GM12878 (cell line): ENCODE data around the gene CA10. TPM values are rescaled to one million over a fixed set of nuclear protein-coding genes. Genes with fewer than 3 reads are reported as not detected.

Experiments used
- ATAC-seq: fragments of 200-7000 bp; cut with Tn5 transposase; 3 replicates; pipeline ENCODE4 v1.9.1; 2020; ENCODE audit warnings: mild to moderate bottlenecking, moderate library complexity
- BruUV-seq: library from RNA; stranded (reverse); fragments of 400-500 nt; replicated peaks from 2 replicates; lab custom pipeline; 2021; lab: Mats Ljungman, UMichigan
- CTCF ChIA-PET: fragments of 300-600 bp; sonication (Branson Sonifier 250); formaldehyde crosslinking; extraction: SDS; loops from one replicate; lab custom pipeline; 2021; ENCODE audit warnings: inconsistent platforms; lab: Yijun Ruan, JAX
- POLR2A ChIA-PET: fragments of 350-600 bp; formaldehyde crosslinking; extraction: SDS; loops from one replicate; lab custom pipeline; 2021; ENCODE audit warnings: inconsistent platforms; lab: Charles Lee
- RAD21 ChIA-PET: fragments of 300-600 bp; sonication (Branson Sonifier 250); formaldehyde crosslinking; loops from one replicate; lab custom pipeline; 2023; ENCODE audit warnings: antibody characterized with exemption; ENCODE audit not compliant: unreplicated experiment; lab: Charles Lee
- SMC1A ChIA-PET: fragments of 300-600 bp; sonication (Branson Sonifier 250); formaldehyde crosslinking; loops from one replicate; lab custom pipeline; 2023; ENCODE audit not compliant: unreplicated experiment, uncharacterized antibody; lab: Charles Lee
- DNase-seq: peaks from one replicate; pipeline ENCODE4 v3.0.0-alpha.2; 2011; ENCODE audit warnings: low read depth, low spot score
- FAIRE-seq: peaks from 3 replicates; lab custom pipeline; 2011; peaks lifted over from hg19 to GRCh38; lab: Jason Lieb, UNC
- H2AFZ ChIP-seq: 2 replicates; pipeline ENCODE4 v1.6.0; 2011; ENCODE audit warnings: low read depth, low read length, control low read depth; ENCODE audit not compliant: control insufficient read depth
- H3K27ac ChIP-seq: 2 replicates; pipeline ENCODE4 v1.5.1; 2011; ENCODE audit warnings: control low read depth; ENCODE audit not compliant: control insufficient read depth, insufficient read depth
- H3K27me3 ChIP-seq, 2 experiments: replicated peaks in 1 of 2; 2 replicates each; pipeline versions ENCODE4 v1.6.0 to v1.6.1; 2011; ENCODE audit warnings: low read length in 1 of 2; ENCODE audit not compliant: control insufficient read depth in 2 of 2, insufficient read depth in 2 of 2
- H3K36me3 ChIP-seq, 2 experiments: 2 replicates each; pipeline ENCODE4 v1.5.1; 2011; ENCODE audit warnings: low read length in 1 of 2; ENCODE audit not compliant: control insufficient read depth in 2 of 2, insufficient read depth in 2 of 2
- H3K4me1 ChIP-seq: 2 replicates; pipeline ENCODE4 v1.6.1; 2011; ENCODE audit warnings: mild to moderate bottlenecking, low read length, moderate library complexity, mixed read lengths; ENCODE audit not compliant: control insufficient read depth, insufficient read depth
- H3K4me2 ChIP-seq: 2 replicates; pipeline ENCODE4 v1.6.0; 2011; ENCODE audit warnings: control low read depth; ENCODE audit not compliant: control insufficient read depth, insufficient read depth
- H3K4me3 ChIP-seq: fragments of 200-600 bp; sonication (generic); 2 replicates; pipeline ENCODE4 v1.5.1; 2016
- H3K79me2 ChIP-seq: 2 replicates; pipeline ENCODE4 v1.6.0; 2011; ENCODE audit warnings: low read length; ENCODE audit not compliant: control insufficient read depth, insufficient read depth
- H3K9ac ChIP-seq: 2 replicates; pipeline ENCODE4 v1.8.0; 2011; ENCODE audit warnings: low read length, control low read depth, mixed read lengths; ENCODE audit not compliant: control insufficient read depth, insufficient read depth
- H3K9me3 ChIP-seq: replicated peaks from 3 replicates; pipeline ENCODE4 v1.5.1; 2011; ENCODE audit warnings: mild to moderate bottlenecking, low read length; ENCODE audit not compliant: control insufficient read depth, insufficient read depth
- H4K20me1 ChIP-seq: 2 replicates; pipeline ENCODE4 v1.6.0; 2011; ENCODE audit not compliant: control insufficient read depth, insufficient read depth
- CREM ChIP-seq: IDR thresholded peaks from 2 replicates; pipeline ENCODE4 v1.6.1; 2014; ENCODE audit warnings: antibody characterized with exemption, low read depth
- KAT2A ChIP-seq: conservative IDR thresholded peaks from 2 replicates; pipeline ENCODE4 v1.6.1; 2011; ENCODE audit warnings: low read depth, low read length; ENCODE audit not compliant: control insufficient read depth
- MEF2A ChIP-seq: IDR thresholded peaks from 2 replicates; pipeline ENCODE4 v1.6.1; 2011; ENCODE audit warnings: low read depth, mild to moderate bottlenecking, low read length, moderate library complexity; ENCODE audit not compliant: insufficient read depth
- NR2C1 ChIP-seq: fragments of 450-650 bp; IDR thresholded peaks from 2 replicates; pipeline ENCODE4 v1.6.1; 2017; ENCODE audit warnings: antibody characterized with exemption, mild to moderate bottlenecking, moderate library complexity
- NRF1 ChIP-seq: conservative IDR thresholded peaks from 2 replicates; pipeline ENCODE4 v1.6.1; 2011; ENCODE audit warnings: mild to moderate bottlenecking, low read depth, low read length, improper control_type of control experiment
- PAX5 ChIP-seq: IDR thresholded peaks from 2 replicates; pipeline ENCODE4 v1.6.1; 2011; ENCODE audit warnings: low read depth, low read length, borderline replicate concordance
- POLR2AphosphoS2 ChIP-seq: IDR thresholded peaks from 2 replicates; pipeline ENCODE4 v1.6.1; 2011; ENCODE audit warnings: low read depth, mild to moderate bottlenecking, low read length, improper control_type of control experiment, moderate library complexity
- POLR2AphosphoS5 ChIP-seq: IDR thresholded peaks from 2 replicates; pipeline ENCODE4 v1.6.1; 2011; ENCODE audit warnings: mild to moderate bottlenecking, low read length, inconsistent platforms
- RELB ChIP-seq: fragments of 450-650 bp; IDR thresholded peaks from 2 replicates; pipeline ENCODE4 v1.6.1; 2017; ENCODE audit warnings: low read depth, mild to moderate bottlenecking, moderate library complexity
- SMAD1 ChIP-seq: fragments of 450-650 bp; IDR thresholded peaks from 2 replicates; pipeline ENCODE4 v1.6.1; 2018; ENCODE audit warnings: mild to moderate bottlenecking, low read depth; ENCODE audit not compliant: partially characterized antibody
- SPI1 ChIP-seq: IDR thresholded peaks from 2 replicates; pipeline ENCODE4 v1.6.1; 2011; ENCODE audit warnings: low read depth, mild to moderate bottlenecking, low read length, moderate library complexity, borderline replicate concordance; ENCODE audit not compliant: insufficient read depth
- TARDBP ChIP-seq: IDR thresholded peaks from 2 replicates; pipeline ENCODE4 v1.6.1; 2016; ENCODE audit warnings: borderline replicate concordance
- YY1 ChIP-seq: IDR thresholded peaks from 2 replicates; pipeline ENCODE4 v1.6.1; 2011; ENCODE audit warnings: low read depth, mild to moderate bottlenecking, low read length
- ZNF592 ChIP-seq: fragments of 450-650 bp; IDR thresholded peaks from 2 replicates; pipeline ENCODE4 v1.6.1; 2017; ENCODE audit warnings: mild to moderate bottlenecking, moderate library complexity
- ZZZ3 ChIP-seq: IDR thresholded peaks from 2 replicates; pipeline ENCODE4 v1.6.1; 2011; ENCODE audit warnings: low read depth; ENCODE audit not compliant: control insufficient read depth, insufficient read length
- WGBS: methylation state at CpG from one replicate; pipeline ENCODE4 v1.1.6; 2016; ENCODE audit warnings: low lambda C conversion rate; ENCODE audit not compliant: insufficient replicate concordance, insufficient coverage; ENCODE audit errors: missing lambda C conversion rate; 5-methylcytosine and 5-hydroxymethylcytosine counted together
- in situ Hi-C: fragments of 300-500 bp; cut with MboI; formaldehyde crosslinking; loops from 9 replicates; pipeline ENCODE4 v1.14.3; 2018; ENCODE audit warnings: mixed read lengths
- intact Hi-C: fragments of 100-400 bp; cut with micrococcal nuclease; formaldehyde crosslinking; loops from one replicate; pipeline ENCODE4 v1.14.2; 2022; ENCODE audit not compliant: unreplicated experiment
- polyA plus RNA-seq, 11 experiments: library from polyadenylated mRNA; depleted of rRNA in 4 of 11; unstranded in 6 of 11; stranded (reverse) in 5 of 11; fragments of >200 nt; fragmentation: Nextera tagmentation in 4 of 11; fragmentation: Illumina TruSeq in 1 of 11; extraction: Ambion mirVana in 4 of 11; extraction: Trizol in 1 of 11; gene quantifications; 1 replicate in 1 of 11; 2 replicates in 10 of 11; pipeline versions ENCODE4 v1.2.1 to v1.2.3, GENCODE V29; 2011 to 2016; ENCODE audit warnings: inconsistent platforms in 2 of 11, missing spikeins in 2 of 11, low read depth in 1 of 11
- total RNA-seq, 4 experiments: library from RNA; depleted of rRNA in 3 of 4; stranded (reverse); fragments of >200 nt in 3 of 4; fragmentation: Illumina TruSeq in 1 of 4; extraction: Trizol in 1 of 4; gene quantifications; 2 replicates each; pipeline versions ENCODE4 v1.2.1 to v1.2.3, GENCODE V29; 2013 to 2021
- TF ChIP-seq, protein P1 (sequence below): fragments of 450-650 bp; IDR thresholded peaks from 2 replicates; pipeline ENCODE4 v1.6.1; 2016; ENCODE audit warnings: mild to moderate bottlenecking
- TF ChIP-seq, protein P2 (sequence below): fragments of 450-650 bp; conservative IDR thresholded peaks from 2 replicates; pipeline ENCODE4 v1.6.1; 2017; ENCODE audit warnings: mild to moderate bottlenecking, moderate library complexity

Gene CA10
- total and polyA plus RNA-seq, 10 of the 15 experiments (the other 5 are each of a cell fraction or from before 2014, with no cell fraction given) = not detected

DNA sequence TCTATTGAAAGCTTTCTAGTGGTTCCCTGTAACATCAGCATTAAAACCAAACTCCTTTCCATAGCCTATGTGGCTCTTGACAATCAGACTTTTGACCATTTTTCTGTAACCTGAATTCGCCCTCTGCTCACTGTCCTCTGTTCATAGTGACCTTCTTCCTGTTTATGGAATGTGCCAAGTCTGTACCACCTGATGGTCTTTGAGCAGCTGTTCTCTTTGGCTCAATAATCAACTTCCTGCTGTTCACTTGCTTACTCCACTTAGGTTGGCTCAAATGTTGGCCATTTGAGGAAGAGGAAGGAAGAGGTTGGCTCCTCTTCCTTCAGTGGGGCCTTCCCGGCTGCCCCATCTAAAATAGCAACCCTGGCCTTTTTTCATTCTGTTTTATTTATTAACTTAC is 251.5 kb downstream of the CA10 start:
- no TSS peak for BruUV-seq
- in situ Hi-C loops = no loop called here
- intact Hi-C loops = no loop called here
- Histone ChIP-seq H3K4me1 (no peaks in the 10 kb centered on the region), H3K27ac (no peak overlapping the region), H3K79me2 (no peaks in the 10 kb centered on the region), H3K9ac (no peak overlapping the region), H4K20me1 (no peaks in the 10 kb centered on the region), H3K4me3 (no peak overlapping the region), H3K9me3 (no peaks in the 10 kb centered on the region), H3K27me3 (no peaks in the 10 kb centered on the region), H3K36me3 (no peaks in the 10 kb centered on the region), H3K4me2 (no peak overlapping the region), H2AFZ (no peak overlapping the region)
- ChIA-PET POLR2A (no interaction called here), SMC1A (no interaction called here), CTCF (no interaction called here), RAD21 (no interaction called here)
- no peak for DNase-seq
- WGBS = 0% methylated on average over 2 of the region's 2 CpGs
- FAIRE-seq = no peak
- ATAC-seq = no peak
- TF ChIP-seq NR2C1 (no peak), POLR2AphosphoS2 (no peak), ZNF592 (no peak), KAT2A (no peak), PAX5 (no peak), TARDBP (no peak), YY1 (no peak), SMAD1 (no peak), CREM (no peak), ZZZ3 (no peak), NRF1 (no peak), RELB (no peak), MEF2A (no peak), SPI1 (no peak), POLR2AphosphoS5 (no peak)
- TF ChIP-seq, protein P1, sequence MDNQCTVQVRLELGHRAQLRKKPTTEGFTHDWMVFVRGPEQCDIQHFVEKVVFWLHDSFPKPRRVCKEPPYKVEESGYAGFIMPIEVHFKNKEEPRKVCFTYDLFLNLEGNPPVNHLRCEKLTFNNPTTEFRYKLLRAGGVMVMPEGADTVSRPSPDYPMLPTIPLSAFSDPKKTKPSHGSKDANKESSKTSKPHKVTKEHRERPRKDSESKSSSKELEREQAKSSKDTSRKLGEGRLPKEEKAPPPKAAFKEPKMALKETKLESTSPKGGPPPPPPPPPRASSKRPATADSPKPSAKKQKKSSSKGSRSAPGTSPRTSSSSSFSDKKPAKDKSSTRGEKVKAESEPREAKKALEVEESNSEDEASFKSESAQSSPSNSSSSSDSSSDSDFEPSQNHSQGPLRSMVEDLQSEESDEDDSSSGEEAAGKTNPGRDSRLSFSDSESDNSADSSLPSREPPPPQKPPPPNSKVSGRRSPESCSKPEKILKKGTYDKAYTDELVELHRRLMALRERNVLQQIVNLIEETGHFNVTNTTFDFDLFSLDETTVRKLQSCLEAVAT = no peak
- TF ChIP-seq, protein P2, sequence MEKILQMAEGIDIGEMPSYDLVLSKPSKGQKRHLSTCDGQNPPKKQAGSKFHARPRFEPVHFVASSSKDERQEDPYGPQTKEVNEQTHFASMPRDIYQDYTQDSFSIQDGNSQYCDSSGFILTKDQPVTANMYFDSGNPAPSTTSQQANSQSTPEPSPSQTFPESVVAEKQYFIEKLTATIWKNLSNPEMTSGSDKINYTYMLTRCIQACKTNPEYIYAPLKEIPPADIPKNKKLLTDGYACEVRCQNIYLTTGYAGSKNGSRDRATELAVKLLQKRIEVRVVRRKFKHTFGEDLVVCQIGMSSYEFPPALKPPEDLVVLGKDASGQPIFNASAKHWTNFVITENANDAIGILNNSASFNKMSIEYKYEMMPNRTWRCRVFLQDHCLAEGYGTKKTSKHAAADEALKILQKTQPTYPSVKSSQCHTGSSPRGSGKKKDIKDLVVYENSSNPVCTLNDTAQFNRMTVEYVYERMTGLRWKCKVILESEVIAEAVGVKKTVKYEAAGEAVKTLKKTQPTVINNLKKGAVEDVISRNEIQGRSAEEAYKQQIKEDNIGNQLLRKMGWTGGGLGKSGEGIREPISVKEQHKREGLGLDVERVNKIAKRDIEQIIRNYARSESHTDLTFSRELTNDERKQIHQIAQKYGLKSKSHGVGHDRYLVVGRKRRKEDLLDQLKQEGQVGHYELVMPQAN = no peak
